Measurements from ENCODE around the gene PELI2. TPM values are rescaled to one million over a fixed set of nuclear protein-coding genes. Genes with fewer than 3 reads are reported as not detected.

Gene PELI2
- total and polyA plus RNA-seq, 2 of the 4 experiments (the other 2 are of a cell fraction) = 6.0 to 36.7 TPM

GRCh38 chr14:56144176-56144575 lies 26.0 kb downstream of the PELI2 start:
- Histone ChIP-seq H3K14ac (replicated peaks; ENCODE audit: low read depth, low read length) (no peak overlapping the region), H2AK5ac (ENCODE audit: low read depth, low read length) (no peak overlapping the region), H3K36me3 (ENCODE audit: control insufficient read depth, insufficient read depth, low read length) (no peaks in the 10 kb centered on the region), H3K56ac (ENCODE audit: extremely low read depth, insufficient read depth, low read length) (no peak overlapping the region), H3K23ac (ENCODE audit: low read depth, low read length) (no peak overlapping the region), H4K91ac (ENCODE audit: insufficient read depth, low read depth, low read length) (no peak overlapping the region), H4K8ac (ENCODE audit: low read depth in 2 of 2, low read length in 2 of 2) (no peak overlapping the region), H3K4ac (ENCODE audit: low read depth, low read length) (no peak overlapping the region), H2AFZ (replicated peaks; ENCODE audit: low read length, poor library complexity) (no peak overlapping the region), H4K20me1 (ENCODE audit: insufficient read depth, low read length) (peaks cover 29% of the 10 kb centered on the region), H3K27ac (ENCODE audit: insufficient read depth, low read length) (no peak overlapping the region), H3K9me1 (ENCODE audit: insufficient read depth, low read length) (peaks cover 10% of the 10 kb centered on the region; the same call in 1 of the 2 replicates), H3K9ac (ENCODE audit: low read depth, low read length) (no peak overlapping the region), H2BK5ac (ENCODE audit: low read depth, low read length, poor library complexity, severe bottlenecking) (no peak overlapping the region), H3K4me3 (ENCODE audit: insufficient read depth, low read depth, low read length) (no peak overlapping the region), H2BK20ac (ENCODE audit: low read depth, low read length) (no peak overlapping the region), H3K9me3 (ENCODE audit: control insufficient read depth, insufficient read depth, low read length) (no peaks in the 10 kb centered on the region), H2BK120ac (ENCODE audit: low read depth, low read length) (no peak overlapping the region), H3K4me2 (ENCODE audit: low read depth, low read length) (no peak overlapping the region), H3K4me1 (ENCODE audit: control insufficient read depth, insufficient read depth, low read length) (peaks cover 12% of the 10 kb centered on the region), H3K27me3 (ENCODE audit: control insufficient read depth, insufficient read depth, low read length) (no peaks in the 10 kb centered on the region), H4K5ac (ENCODE audit: low read depth, low read length) (no peak overlapping the region), H2AK9ac (replicated peaks; ENCODE audit: low read depth, low read length, poor library complexity) (no peak overlapping the region), H3K18ac (ENCODE audit: low read depth, low read length) (no peak overlapping the region), H3K79me1 (ENCODE audit: low read depth in 1 of 2, low read length in 2 of 2) (peaks cover 24 to 61% of the 10 kb centered on the region in 2 experiments), H2BK15ac (ENCODE audit: low read depth, low read length) (no peak overlapping the region)
- no peak for TF ChIP-seq RFX5 (IDR thresholded peaks at IDR 0.05; ENCODE audit: low read depth, low read length)
- no peak for TF ChIP-seq NFE2L2 (IDR thresholded peaks at IDR 0.05; ENCODE audit: low read depth, low read length)
- no peak for TF ChIP-seq BHLHE40 (IDR thresholded peaks at IDR 0.05; ENCODE audit: low read depth, low read length)
- TF ChIP-seq SMC3 (IDR thresholded peaks at IDR 0.05; ENCODE audit: low read depth, low read length) = no peak
- TF ChIP-seq FOS (IDR thresholded peaks at IDR 0.05; ENCODE audit: low read depth, low read length) = no peak
- no peak for TF ChIP-seq MXI1 (IDR thresholded peaks at IDR 0.05; ENCODE audit: borderline replicate concordance, low read depth, low read length)
- TF ChIP-seq CHD1 (IDR thresholded peaks at IDR 0.05; ENCODE audit: low read depth, low read length) = no peak
- TF ChIP-seq RAD21 (IDR thresholded peaks at IDR 0.05; ENCODE audit: low read length) = no peak
- TF ChIP-seq, protein P1, sequence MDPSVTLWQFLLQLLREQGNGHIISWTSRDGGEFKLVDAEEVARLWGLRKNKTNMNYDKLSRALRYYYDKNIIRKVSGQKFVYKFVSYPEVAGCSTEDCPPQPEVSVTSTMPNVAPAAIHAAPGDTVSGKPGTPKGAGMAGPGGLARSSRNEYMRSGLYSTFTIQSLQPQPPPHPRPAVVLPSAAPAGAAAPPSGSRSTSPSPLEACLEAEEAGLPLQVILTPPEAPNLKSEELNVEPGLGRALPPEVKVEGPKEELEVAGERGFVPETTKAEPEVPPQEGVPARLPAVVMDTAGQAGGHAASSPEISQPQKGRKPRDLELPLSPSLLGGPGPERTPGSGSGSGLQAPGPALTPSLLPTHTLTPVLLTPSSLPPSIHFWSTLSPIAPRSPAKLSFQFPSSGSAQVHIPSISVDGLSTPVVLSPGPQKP (IDR thresholded peaks at IDR 0.05; ENCODE audit: borderline replicate concordance, low read depth, low read length) = no peak
- TF ChIP-seq MAZ (IDR thresholded peaks at IDR 0.05; ENCODE audit: borderline replicate concordance, low read depth, low read length) = no peak
- TF ChIP-seq MAFK (IDR thresholded peaks at IDR 0.05; ENCODE audit: low read depth, low read length) = no peak
- TF ChIP-seq, protein P2, sequence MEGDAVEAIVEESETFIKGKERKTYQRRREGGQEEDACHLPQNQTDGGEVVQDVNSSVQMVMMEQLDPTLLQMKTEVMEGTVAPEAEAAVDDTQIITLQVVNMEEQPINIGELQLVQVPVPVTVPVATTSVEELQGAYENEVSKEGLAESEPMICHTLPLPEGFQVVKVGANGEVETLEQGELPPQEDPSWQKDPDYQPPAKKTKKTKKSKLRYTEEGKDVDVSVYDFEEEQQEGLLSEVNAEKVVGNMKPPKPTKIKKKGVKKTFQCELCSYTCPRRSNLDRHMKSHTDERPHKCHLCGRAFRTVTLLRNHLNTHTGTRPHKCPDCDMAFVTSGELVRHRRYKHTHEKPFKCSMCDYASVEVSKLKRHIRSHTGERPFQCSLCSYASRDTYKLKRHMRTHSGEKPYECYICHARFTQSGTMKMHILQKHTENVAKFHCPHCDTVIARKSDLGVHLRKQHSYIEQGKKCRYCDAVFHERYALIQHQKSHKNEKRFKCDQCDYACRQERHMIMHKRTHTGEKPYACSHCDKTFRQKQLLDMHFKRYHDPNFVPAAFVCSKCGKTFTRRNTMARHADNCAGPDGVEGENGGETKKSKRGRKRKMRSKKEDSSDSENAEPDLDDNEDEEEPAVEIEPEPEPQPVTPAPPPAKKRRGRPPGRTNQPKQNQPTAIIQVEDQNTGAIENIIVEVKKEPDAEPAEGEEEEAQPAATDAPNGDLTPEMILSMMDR (conservative IDR thresholded peaks at IDR 0.05; ENCODE audit: low read depth, low read length) = no peak
- no peak for TF ChIP-seq RCOR1 (IDR thresholded peaks at IDR 0.05; ENCODE audit: insufficient replicate concordance, low read length)
- no peak for TF ChIP-seq POLR2A (IDR thresholded peaks at IDR 0.05; ENCODE audit: low read depth, low read length)
- no peak for TF ChIP-seq CEBPB (IDR thresholded peaks at IDR 0.05; ENCODE audit: low read depth, low read length)
- no peak for TF ChIP-seq USF2 (IDR thresholded peaks at IDR 0.05; ENCODE audit: low read depth, low read length)
- POLR2A ChIA-PET (ENCODE audit: unreplicated experiment) = no interaction called here
- BruUV-seq (replicated peaks) = no TSS peak
- DNase-seq (no peak), ATAC-seq (ENCODE audit: low read depth) (no peak)
- in situ Hi-C loops (cut with MboI; ENCODE audit: low sequenced_read_pairs) = no loop called here
- dilution Hi-C loops (cut with HindIII; ENCODE audit: low sequenced_read_pairs, unreplicated experiment) = no loop called here
- intact Hi-C loops (cut with micrococcal nuclease) = no loop called here
- WGBS, 2 experiments (ENCODE audit: extremely low coverage in 2 of 2, insufficient read length in 1 of 2) = no CpG with 5 or more reads among the region's 1 CpG
- CTCF ChIA-PET = no interaction called here
